GM23248 (cell line): ENCODE results near the gene FSTL4.

ENCODE experiments used
- EZH2 ChIP-seq: fragments of 200-600 bp; sonication (generic); IDR thresholded peaks from 2 replicates; pipeline ENCODE4 v1.6.1; 2018; ENCODE audit warnings: antibody characterized with exemption, mild to moderate bottlenecking; ENCODE audit not compliant: insufficient read depth, poor library complexity, severe bottlenecking
- EZH2phosphoT487 ChIP-seq: fragments of 200-600 bp; sonication (generic); IDR thresholded peaks from 2 replicates; pipeline ENCODE4 v1.6.1; 2018; ENCODE audit warnings: antibody characterized with exemption, moderate library complexity, mild to moderate bottlenecking, low read depth; ENCODE audit not compliant: insufficient read depth

GRCh38 chr5:133371371-133372155 lies 240.8 kb downstream of the FSTL4 start:
- no peak for TF ChIP-seq EZH2
- no peak for TF ChIP-seq EZH2phosphoT487
